K562 (cell line): ENCODE measurements around the gene PDK1. TPM values are rescaled to one million over a fixed set of nuclear protein-coding genes. Genes with fewer than 3 reads are reported as not detected.

Experiments used
- DNMT1 ChIP-seq: fragments of 450-650 bp; IDR thresholded peaks from 2 replicates; pipeline ENCODE4 v1.6.1; 2016; ENCODE audit warnings: antibody characterized with exemption, mild to moderate bottlenecking
- ELK1 ChIP-seq: sonication (generic); formaldehyde crosslinking; IDR thresholded peaks from 2 replicates; pipeline ENCODE4 v1.8.1; 2022; ENCODE audit warnings: missing genetic modification reagents
- ERF ChIP-seq: fragments of 450-650 bp; formaldehyde crosslinking; IDR thresholded peaks from 2 replicates; pipeline ENCODE4 v1.4.0; 2020; ENCODE audit warnings: mild to moderate bottlenecking, mixed read lengths
- ESRRA ChIP-seq: fragments of 450-650 bp; IDR thresholded peaks from 2 replicates; pipeline ENCODE4 v1.6.1; 2014; ENCODE audit warnings: low read depth, mild to moderate bottlenecking, moderate library complexity, borderline replicate concordance
- FOXK1 ChIP-seq: sonication (generic); formaldehyde crosslinking; IDR thresholded peaks from 2 replicates; pipeline ENCODE4 v1.8.0; 2022; ENCODE audit warnings: missing genetic modification reagents, mild to moderate bottlenecking, borderline replicate concordance
- KDM1A ChIP-seq, 2 experiments: fragments of 450-650 bp; IDR thresholded peaks; 2 replicates each; pipeline ENCODE4 v1.6.1; 2016; ENCODE audit warnings: mild to moderate bottlenecking in 2 of 2
- MAFK ChIP-seq: IDR thresholded peaks from 2 replicates; pipeline ENCODE4 v1.6.1; 2011; ENCODE audit warnings: low read length, improper control_type of control experiment
- MLX ChIP-seq, 2 experiments: fragments of 450-650 bp in 1 of 2; sonication (generic) in 1 of 2; formaldehyde crosslinking; conservative IDR thresholded peaks; 2 replicates each; pipeline versions ENCODE4 v1.4.0 to v1.8.1; 2020 to 2022; ENCODE audit warnings: mild to moderate bottlenecking in 1 of 2, missing genetic modification reagents in 1 of 2
- NONO ChIP-seq, 2 experiments: fragments of 200-400 bp in 1 of 2; fragments of 450-650 bp in 1 of 2; formaldehyde crosslinking in 1 of 2; IDR thresholded peaks; 2 replicates each; pipeline ENCODE4 v1.6.1; 2017; ENCODE audit warnings: low read depth in 2 of 2, mild to moderate bottlenecking in 2 of 2, moderate library complexity in 2 of 2, low read length in 1 of 2
- PKNOX1 ChIP-seq: fragments of 450-650 bp; IDR thresholded peaks from 2 replicates; pipeline ENCODE4 v1.6.1; 2016
- PTTG1 ChIP-seq: fragments of 450-650 bp; IDR thresholded peaks from 2 replicates; pipeline ENCODE4 v1.6.1; 2016; ENCODE audit warnings: low read depth, mild to moderate bottlenecking, missing genetic modification characterization, missing compliant biosample characterization
- SNAPC5 ChIP-seq: fragments of 250-450 bp; sonication (Bioruptor Pico); IDR thresholded peaks from 2 replicates; pipeline ENCODE4 v1.8.0; 2021; ENCODE audit warnings: moderate library complexity, mild to moderate bottlenecking, inconsistent platforms
- TAF9B ChIP-seq: fragments of 450-650 bp; IDR thresholded peaks from 2 replicates; pipeline ENCODE4 v1.6.1; 2018; ENCODE audit warnings: mild to moderate bottlenecking; ENCODE audit not compliant: partially characterized antibody
- TBL1XR1 ChIP-seq, 2 experiments: IDR thresholded peaks; 2 replicates each; pipeline ENCODE4 v1.6.1; 2012; ENCODE audit warnings: improper control_type of control experiment in 2 of 2, low read length in 2 of 2, mild to moderate bottlenecking in 1 of 2
- THRB ChIP-seq: fragments of 450-650 bp; formaldehyde crosslinking; conservative IDR thresholded peaks from 2 replicates; pipeline ENCODE4 v1.4.0; 2022; ENCODE audit warnings: mild to moderate bottlenecking, missing genetic modification characterization
- ZBTB7A ChIP-seq: IDR thresholded peaks from 2 replicates; pipeline ENCODE4 v1.6.1; 2011; ENCODE audit warnings: low read depth, mild to moderate bottlenecking, low read length, moderate library complexity, borderline replicate concordance; ENCODE audit not compliant: control insufficient read depth
- ZC3H8 ChIP-seq: fragments of 450-650 bp; IDR thresholded peaks from 2 replicates; pipeline ENCODE4 v1.6.1; 2017
- ZEB2 ChIP-seq: fragments of 450-650 bp; IDR thresholded peaks from 2 replicates; pipeline ENCODE4 v1.6.1; 2016
- ZNF165 ChIP-seq: fragments of 250-450 bp; sonication (Bioruptor Pico); IDR thresholded peaks from 2 replicates; pipeline ENCODE4 v1.4.0; 2020; ENCODE audit warnings: borderline replicate concordance
- ZNF184 ChIP-seq: sonication (generic); formaldehyde crosslinking; IDR thresholded peaks from 2 replicates; pipeline ENCODE4 v1.5.0; 2020; ENCODE audit warnings: missing genetic modification reagents
- ZNF408 ChIP-seq: fragments of 250-450 bp; sonication (Bioruptor Pico); IDR thresholded peaks from 2 replicates; pipeline ENCODE4 v1.4.0; 2020; ENCODE audit warnings: low read depth, mild to moderate bottlenecking, moderate library complexity
- ZNF583 ChIP-seq: fragments of 250-450 bp; sonication (Bioruptor Pico); IDR thresholded peaks from 2 replicates; pipeline ENCODE4 v1.4.0; 2020
- ZNF639 ChIP-seq, 2 experiments: fragments of 200-800 bp in 1 of 2; sonication (Bioruptor generic) in 1 of 2; sonication (generic) in 1 of 2; formaldehyde crosslinking in 1 of 2; IDR thresholded peaks in 1 of 2; conservative IDR thresholded peaks in 1 of 2; 2 replicates each; pipeline versions ENCODE4 v1.5.0 to v1.6.1; 2016 to 2020; ENCODE audit warnings: missing compliant biosample characterization in 1 of 2, missing genetic modification characterization in 1 of 2, missing genetic modification reagents in 1 of 2
- ZNF785 ChIP-seq: fragments of 250-450 bp; sonication (Bioruptor Pico); IDR thresholded peaks from 2 replicates; pipeline ENCODE4 v1.4.0; 2020; ENCODE audit warnings: mild to moderate bottlenecking
- polyA plus RNA-seq, 8 experiments: library from polyadenylated mRNA; depleted of rRNA in 4 of 8; stranded (reverse) in 5 of 8; unstranded in 3 of 8; fragments of >200 nt; fragmentation: Nextera tagmentation in 2 of 8; fragmentation: Illumina TruSeq in 1 of 8; extraction: Ambion mirVana in 2 of 8; extraction: Trizol in 1 of 8; gene quantifications; 2 replicates each; pipeline versions ENCODE4 v1.2.1 to v1.2.3, GENCODE V29; 2011 to 2014; ENCODE audit warnings: inconsistent platforms in 1 of 8, missing spikeins in 1 of 8
- total RNA-seq, 7 experiments: library from RNA; depleted of rRNA in 6 of 7; stranded (reverse); fragments of >200 nt in 6 of 7; fragmentation: Illumina TruSeq in 2 of 7; extraction: Trizol in 2 of 7; gene quantifications; 2 replicates each; pipeline versions ENCODE4 v1.2.1 to v1.2.3, GENCODE V29; 2011 to 2021; ENCODE audit warnings: low replicate concordance in 1 of 7

The PDK1 gene
- total and polyA plus RNA-seq, 9 of the 15 experiments (the other 6 are each of a cell fraction or from before 2014, with no cell fraction given) = 3.5 to 176 (median 13.9) TPM

GRCh38 chr2:172600557-172601008 lies 44.7 kb downstream of the PDK1 start (continued):
- TF ChIP-seq NONO (IDR thresholded peaks at IDR 0.05; ENCODE audit: low read depth in 2 of 2, low read length in 1 of 2) = no peak; a peak in 1 of 4 replicates
- TF ChIP-seq ZNF408 = no peak
- no peak for TF ChIP-seq MAFK
- no peak for TF ChIP-seq THRB (CRISPR knock-in tag)
- no peak for TF ChIP-seq ELK1
- no peak for TF ChIP-seq ZC3H8
- peak in 1 of 2 experiments; percentile 62; a peak in 1 of 4 replicates for TF ChIP-seq ZNF639 (CRISPR knock-in tag; conservative IDR thresholded peaks at IDR 0.05 in 1 of 2, IDR thresholded peaks at IDR 0.05 in 1 of 2)
- TF ChIP-seq TBL1XR1 (IDR thresholded peaks at IDR 0.05; ENCODE audit: low read length in 2 of 2) = peak in 1 of 2 experiments; percentile 92; a peak in 2 of 4 replicates
- peak; percentile 85; the same call in 1 of the 2 replicates for TF ChIP-seq ZEB2
- TF ChIP-seq KDM1A (IDR thresholded peaks at IDR 0.05) = peak; percentile 93 to 95
- TF ChIP-seq ESRRA = peak; percentile 35; the same call in 1 of the 2 replicates
- TF ChIP-seq FOXK1 (CRISPR knock-in tag) = no peak
- TF ChIP-seq ZNF165 = no peak
- no peak for TF ChIP-seq SNAPC5 (CRISPR knock-in tag)
- TF ChIP-seq DNMT1 = no peak
- peak; percentile 64; the same call in 1 of the 2 replicates for TF ChIP-seq ZBTB7A
- TF ChIP-seq PKNOX1 = peak; percentile 13; the same call in 1 of the 2 replicates
- no peak for TF ChIP-seq ZNF184 (CRISPR knock-in tag)
- TF ChIP-seq ZNF785 (CRISPR knock-in tag) = no peak
- TF ChIP-seq ERF (CRISPR knock-in tag) = 0 out of 2 replicates have a peak, but pooled peaks have one; percentile 54
- peak; percentile 67; the same call in 1 of the 2 replicates for TF ChIP-seq ZNF583 (CRISPR knock-in tag)
- no peak for TF ChIP-seq MLX (CRISPR knock-in tag; conservative IDR thresholded peaks at IDR 0.05)
- TF ChIP-seq PTTG1 (tag) = no peak
- no peak for TF ChIP-seq TAF9B
